ENCODE results near the gene STMND1. TPM values are rescaled to one million over a fixed set of nuclear protein-coding genes. Genes with fewer than 3 reads are reported as not detected.

The STMND1 gene
- total RNA-seq, 3 donors from 2014 or later (not counting 1 experiment from before 2014, with no cell fraction given), result not detected

- no peak for ATAC-seq
- no peaks in the 10 kb centered on the region for H3K36me3 Mint-ChIP-seq
- no peak overlapping the region for H3K27ac Mint-ChIP-seq
- Histone ChIP-seq H3K36me3 (ENCODE audit: control insufficient read depth, insufficient read depth, low read length) (no peaks in the 10 kb centered on the region), H3K4me1 (ENCODE audit: control insufficient read depth, insufficient read depth, low read length) (no peaks in the 10 kb centered on the region), H3K27me3 (ENCODE audit: control insufficient read depth, insufficient read depth, low read length) (no peaks in the 10 kb centered on the region), H3K9me3 (ENCODE audit: control insufficient read depth, insufficient read depth, low read length) (no peaks in the 10 kb centered on the region), H3K27ac (ENCODE audit: low read length) (no peak overlapping the region), H3K4me3 (ENCODE audit: low read length) (no peak overlapping the region)
- no peak overlapping the region for H3K4me3 Mint-ChIP-seq
- no peaks in the 10 kb centered on the region for H3K9me3 Mint-ChIP-seq
- TF ChIP-seq CTCF (IDR thresholded peaks at IDR 0.05), result no peak
- H3K4me1 Mint-ChIP-seq, result no peaks in the 10 kb centered on the region
- H3K27me3 Mint-ChIP-seq (ENCODE audit: low read depth in 2 of 2), result peaks cover 14 to 30% of the 10 kb centered on the region in 2 donors
- intact Hi-C loops (cut with micrococcal nuclease), result no loop called here
- 58% methylated on average over 5 of the region's 5 CpGs for WGBS (ENCODE audit: insufficient coverage)
- DNase-seq, result no peak
Measured at GRCh38 chr6:17165383-17165782, 63.5 kb downstream of the STMND1 start.

- Histone ChIP-seq H3K36me3 (ENCODE audit: control insufficient read depth, insufficient read depth, low read length) (no peaks in the 10 kb centered on the region), H3K27ac (ENCODE audit: low read length) (no peak overlapping the region), H3K4me1 (ENCODE audit: control insufficient read depth, insufficient read depth, low read length) (no peaks in the 10 kb centered on the region), H3K9me3 (ENCODE audit: control insufficient read depth, insufficient read depth, low read length) (no peaks in the 10 kb centered on the region), H3K27me3 (ENCODE audit: control insufficient read depth, insufficient read depth, low read length) (no peaks in the 10 kb centered on the region), H3K4me3 (ENCODE audit: low read length) (no peak overlapping the region)
- DNase-seq, result no peak
- TF ChIP-seq CTCF (IDR thresholded peaks at IDR 0.05), result no peak
- Mint-ChIP-seq H3K9me3 (no peaks in the 10 kb centered on the region), H3K27ac (no peak overlapping the region), H3K4me1 (no peaks in the 10 kb centered on the region), H3K36me3 (no peaks in the 10 kb centered on the region), H3K27me3 (ENCODE audit: low read depth in 2 of 2) (peaks cover 3 to 26% of the 10 kb centered on the region in 2 donors), H3K4me3 (no peak overlapping the region)
- intact Hi-C loops (cut with micrococcal nuclease), result no loop called here
- ATAC-seq, result no peak
- 56% methylated on average over 7 of the region's 9 CpGs for WGBS (ENCODE audit: insufficient coverage)
Measured at GRCh38 chr6:17167327-17167979, 65.6 kb downstream of the STMND1 start.

- Mint-ChIP-seq H3K27ac (no peak overlapping the region), H3K27me3 (ENCODE audit: low read depth in 2 of 2) (peaks cover 3 to 17% of the 10 kb centered on the region in 2 donors), H3K4me3 (no peak overlapping the region), H3K36me3 (no peaks in the 10 kb centered on the region), H3K4me1 (no peaks in the 10 kb centered on the region), H3K9me3 (no peaks in the 10 kb centered on the region)
- Histone ChIP-seq H3K36me3 (ENCODE audit: control insufficient read depth, insufficient read depth, low read length) (no peaks in the 10 kb centered on the region), H3K9me3 (ENCODE audit: control insufficient read depth, insufficient read depth, low read length) (no peaks in the 10 kb centered on the region), H3K27ac (ENCODE audit: low read length) (no peak overlapping the region), H3K4me1 (ENCODE audit: control insufficient read depth, insufficient read depth, low read length) (no peaks in the 10 kb centered on the region), H3K4me3 (ENCODE audit: low read length) (no peak overlapping the region), H3K27me3 (ENCODE audit: control insufficient read depth, insufficient read depth, low read length) (no peaks in the 10 kb centered on the region)
- ATAC-seq (no peak), DNase-seq (no peak)
- intact Hi-C loops (cut with micrococcal nuclease), result no loop called here
- WGBS (ENCODE audit: insufficient coverage), result 88% methylated on average over 6 of the region's 6 CpGs
- TF ChIP-seq CTCF (IDR thresholded peaks at IDR 0.05), result no peak
Measured at GRCh38 chr6:17169291-17169690, 67.4 kb downstream of the STMND1 start.

- ATAC-seq (no peak), DNase-seq (no peak)
- TF ChIP-seq CTCF (IDR thresholded peaks at IDR 0.05), result no peak
- no peaks in the 10 kb centered on the region for H3K36me3 ChIP-seq (ENCODE audit: control insufficient read depth, insufficient read depth, low read length)
- Mint-ChIP-seq H3K27me3 (ENCODE audit: low read depth in 2 of 2) (peaks cover 3 to 17% of the 10 kb centered on the region in 2 donors), H3K4me1 (no peaks in the 10 kb centered on the region), H3K27ac (no peak overlapping the region), H3K36me3 (no peaks in the 10 kb centered on the region), H3K9me3 (no peaks in the 10 kb centered on the region), H3K4me3 (no peak overlapping the region)
- intact Hi-C loops (cut with micrococcal nuclease), result no loop called here
- H3K4me1 ChIP-seq (ENCODE audit: control insufficient read depth, insufficient read depth, low read length), result no peaks in the 10 kb centered on the region
- H3K9me3 ChIP-seq (ENCODE audit: control insufficient read depth, insufficient read depth, low read length), result no peaks in the 10 kb centered on the region
- H3K4me3 ChIP-seq (ENCODE audit: low read length), result no peak overlapping the region
- 95% methylated on average over 5 of the region's 6 CpGs for WGBS (ENCODE audit: insufficient coverage)
- H3K27ac ChIP-seq (ENCODE audit: low read length), result no peak overlapping the region
- H3K27me3 ChIP-seq (ENCODE audit: control insufficient read depth, insufficient read depth, low read length), result no peaks in the 10 kb centered on the region
Measured at GRCh38 chr6:17169711-17170110, 67.9 kb downstream of the STMND1 start.
